Measurements from ENCODE around the gene PSMC3IP. TPM values are rescaled to one million over a fixed set of nuclear protein-coding genes. Genes with fewer than 3 reads are reported as not detected.

The PSMC3IP gene
- total and polyA plus RNA-seq, 5 experiments from 2014 or later, result 0.69 to 4.6 (median 1.1) TPM

- POLR2A ChIA-PET, result interaction anchor here (0.6 to 3.3 kb wide), 27 partner anchors 9 to 759 kb away, joined by 3 to 26 read pairs (median 4); partner anchors contain the start of genes CNP, CNTNAP1, MLX and NAGLU
- Mint-ChIP-seq H3K9me3 (no peaks in the 10 kb centered on the region), H3K4me3 (peak overlapping the region; percentile 97 to 100 (median 100)), H3K27me3 (no peaks in the 10 kb centered on the region), H3K4me1 (peaks cover 29 to 59% (median 56%) of the 10 kb centered on the region in 4 donors), H3K27ac (peak overlapping the region; percentile 94 to 100 (median 99)), H3K36me3 (peaks cover 3 to 48% (median 9%) of the 10 kb centered on the region in 3 donors)
- DNase-seq (peak in 5 of 10 donors; percentile 7 to 40 (median 37)), ATAC-seq (peak; percentile 66 to 68)
Observed at GRCh38 chr17:42608305-42609181, 31.0 kb upstream of the PSMC3IP start.

- H3K4me1 Mint-ChIP-seq, result peaks cover 34 to 65% (median 62%) of the 10 kb centered on the region in 4 donors
Observed at GRCh38 chr17:42607769-42608168, 30.2 kb upstream of the PSMC3IP start.

GRCh38 chr17:42603318-42603717, 25.8 kb upstream of the PSMC3IP start:
- POLR2A ChIA-PET, result no interaction called here
- Mint-ChIP-seq H3K27me3 (no peaks in the 10 kb centered on the region), H3K4me3 (peak overlapping the region in 6 of 10 donors; percentile 20 to 52 (median 35)), H3K27ac (peak overlapping the region in 4 of 10 donors; percentile 6 to 80 (median 34)), H3K36me3 (peaks cover 0 to 69% (median 4%) of the 10 kb centered on the region in 3 donors), H3K4me1 (peaks cover 33 to 80% (median 68%) of the 10 kb centered on the region in 4 donors), H3K9me3 (no peaks in the 10 kb centered on the region)
- no peak for DNase-seq
- ATAC-seq, result no peak

More at GRCh38 chr17:42607769-42608168, 30.2 kb upstream of the PSMC3IP start:
- Mint-ChIP-seq H3K4me3 (peak overlapping the region; percentile 97 to 100 (median 100)), H3K9me3 (no peaks in the 10 kb centered on the region), H3K36me3 (peaks cover 3 to 48% (median 8%) of the 10 kb centered on the region in 3 donors), H3K27ac (peak overlapping the region in 9 of 10 donors; percentile 82 to 100 (median 99)), H3K27me3 (no peaks in the 10 kb centered on the region)
- ATAC-seq (no peak), DNase-seq (no peak)
- POLR2A ChIA-PET, result interaction anchor here (0.6 to 3.3 kb wide), 15 partner anchors 15 to 391 kb away, joined by 3 to 26 read pairs (median 5); partner anchors contain the start of genes MLX, NAGLU, PSMC3IP and RPL27

- POLR2A ChIA-PET, result interaction anchor here (1.4 kb wide), 1 partner anchor 10 kb away, joined by 6 read pairs; the partner anchor contains the start of genes RETREG3 and TUBG1
- H3K36me3 Mint-ChIP-seq, result peaks cover 0 to 64% (median 5%) of the 10 kb centered on the region in 3 donors
- ATAC-seq (no peak), DNase-seq (no peak)
- H3K4me3 Mint-ChIP-seq, result peak overlapping the region in 3 of 10 donors; percentile 9 to 52 (median 26)
- H3K27me3 Mint-ChIP-seq, result no peaks in the 10 kb centered on the region
- peaks cover 14 to 47% (median 35%) of the 10 kb centered on the region in 4 donors for H3K4me1 Mint-ChIP-seq
- no peaks in the 10 kb centered on the region for H3K9me3 Mint-ChIP-seq
- H3K27ac Mint-ChIP-seq, result peak overlapping the region in 4 of 10 donors; percentile 19 to 71 (median 42)
Observed at GRCh38 chr17:42598905-42599304, 21.4 kb upstream of the PSMC3IP start.

- Mint-ChIP-seq H3K4me1 (peaks cover 8 to 44% (median 27%) of the 10 kb centered on the region in 4 donors), H3K27me3 (no peaks in the 10 kb centered on the region), H3K4me3 (no peak overlapping the region), H3K27ac (peak overlapping the region in 2 of 10 donors; percentile 0 to 8), H3K36me3 (peaks cover 0 to 67% (median 4%) of the 10 kb centered on the region in 3 donors), H3K9me3 (no peaks in the 10 kb centered on the region)
- ATAC-seq (no peak), DNase-seq (no peak)
- POLR2A ChIA-PET, result interaction anchor here (0.6 kb wide), 1 partner anchor 718 kb away, joined by 3 read pairs; no protein-coding TSS in a partner anchor
Observed at GRCh38 chr17:42596386-42596785, 18.9 kb upstream of the PSMC3IP start.

- H3K9me3 Mint-ChIP-seq, result no peaks in the 10 kb centered on the region
- ATAC-seq (no peak), DNase-seq (no peak)
- peaks cover 7 to 21% (median 14%) of the 10 kb centered on the region in 4 donors for H3K4me1 Mint-ChIP-seq
- POLR2A ChIA-PET, result interaction anchor here (0.7 to 1.6 kb wide), 4 partner anchors 18 to 77 kb away, joined by 3 to 5 read pairs (median 3); partner anchors contain the start of genes RETREG3 and TUBG1
- no peak overlapping the region for H3K4me3 Mint-ChIP-seq
- H3K36me3 Mint-ChIP-seq, result peaks cover 0 to 80% (median 8%) of the 10 kb centered on the region in 3 donors
- H3K27me3 Mint-ChIP-seq, result no peaks in the 10 kb centered on the region
- no peak overlapping the region for H3K27ac Mint-ChIP-seq
Observed at GRCh38 chr17:42591411-42591810, 13.9 kb upstream of the PSMC3IP start.

- POLR2A ChIA-PET, result interaction anchor here (0.7 to 1.6 kb wide), 4 partner anchors 19 to 77 kb away, joined by 3 to 5 read pairs (median 3); partner anchors contain the start of genes RETREG3 and TUBG1
- Mint-ChIP-seq H3K36me3 (peaks cover 0 to 83% (median 8%) of the 10 kb centered on the region in 3 donors), H3K27ac (peak overlapping the region in 3 of 10 donors; percentile 20 to 53 (median 25)), H3K9me3 (no peaks in the 10 kb centered on the region), H3K4me1 (peaks cover 6 to 19% (median 13%) of the 10 kb centered on the region in 4 donors), H3K4me3 (no peak overlapping the region), H3K27me3 (no peaks in the 10 kb centered on the region)
- DNase-seq, result no peak
- no peak for ATAC-seq
Observed at GRCh38 chr17:42590886-42591285, 13.4 kb upstream of the PSMC3IP start.

GRCh38 chr17:42586514-42587230, 9.1 kb upstream of the PSMC3IP start:
- POLR2A ChIA-PET, result interaction anchor here (0.5 to 1.0 kb wide), 4 partner anchors 18 to 220 kb away, joined by 3 to 4 read pairs (median 3); partner anchors contain the start of gene RETREG3
- Mint-ChIP-seq H3K4me3 (no peak overlapping the region), H3K9me3 (no peaks in the 10 kb centered on the region), H3K4me1 (peaks cover 3 to 9% (median 7%) of the 10 kb centered on the region in 4 donors), H3K27ac (peak overlapping the region in 7 of 10 donors; percentile 31 to 79 (median 53)), H3K36me3 (peaks cover 0 to 100% (median 9%) of the 10 kb centered on the region in 3 donors), H3K27me3 (no peaks in the 10 kb centered on the region)
- DNase-seq (no peak), ATAC-seq (no peak)

GRCh38 chr17:42585353-42585752, 7.8 kb upstream of the PSMC3IP start:
- Mint-ChIP-seq H3K27me3 (no peaks in the 10 kb centered on the region), H3K9me3 (no peaks in the 10 kb centered on the region), H3K27ac (no peak overlapping the region), H3K4me3 (no peak overlapping the region), H3K4me1 (peaks cover 5 to 9% (median 7%) of the 10 kb centered on the region in 4 donors), H3K36me3 (peaks cover 0 to 100% (median 9%) of the 10 kb centered on the region in 3 donors)
- POLR2A ChIA-PET, result interaction anchor here (0.7 to 1.0 kb wide), 2 partner anchors 23 to 34 kb away, joined by 3 to 4 read pairs; partner anchors contain the start of gene RETREG3
- DNase-seq, result no peak
- no peak for ATAC-seq

- H3K4me3 Mint-ChIP-seq, result no peak overlapping the region
- no peaks in the 10 kb centered on the region for H3K9me3 Mint-ChIP-seq
- H3K27ac Mint-ChIP-seq, result peak overlapping the region in 3 of 10 donors; percentile 21 to 62 (median 25)
- POLR2A ChIA-PET, result interaction anchor here (0.7 kb wide), 1 partner anchor 33 kb away, joined by 4 read pairs; no protein-coding TSS in a partner anchor
- DNase-seq (no peak), ATAC-seq (no peak)
- peaks cover 0 to 99% (median 9%) of the 10 kb centered on the region in 3 donors for H3K36me3 Mint-ChIP-seq
- no peaks in the 10 kb centered on the region for H3K27me3 Mint-ChIP-seq
- H3K4me1 Mint-ChIP-seq, result peaks cover 6 to 9% (median 7%) of the 10 kb centered on the region in 4 donors
Observed at GRCh38 chr17:42584880-42585279, 7.4 kb upstream of the PSMC3IP start.

GRCh38 chr17:42581744-42582270, 4.3 kb upstream of the PSMC3IP start:
- H3K36me3 Mint-ChIP-seq, result peaks cover 0 to 74% (median 6%) of the 10 kb centered on the region in 3 donors
- POLR2A ChIA-PET, result interaction anchor here (3.1 kb wide), 1 partner anchor 27 kb away, joined by 14 read pairs; the partner anchor contains the start of genes RETREG3 and TUBG1
- no peak overlapping the region for H3K4me3 Mint-ChIP-seq
- no peaks in the 10 kb centered on the region for H3K27me3 Mint-ChIP-seq
- DNase-seq (no peak), ATAC-seq (no peak)
- peak overlapping the region in 1 of 10 donors; percentile 29 for H3K27ac Mint-ChIP-seq
- peaks cover 9 to 29% (median 24%) of the 10 kb centered on the region in 4 donors for H3K4me1 Mint-ChIP-seq
- no peaks in the 10 kb centered on the region for H3K9me3 Mint-ChIP-seq

Measured in naive thymus-derived CD8-positive, alpha-beta T cell (primary cell).